KMS-11 (cell line): ENCODE data around the gene ROBO3.

Source experiments
- H2AFZ ChIP-seq: fragments of 200-600 bp; sonication (generic); 2 replicates; pipeline ENCODE4 v1.6.1; 2016; ENCODE audit warnings: antibody characterized with exemption, mixed run types, low read depth
- H3K27ac ChIP-seq: fragments of 200-600 bp; sonication (generic); 2 replicates; pipeline ENCODE4 v1.6.1; 2016; ENCODE audit warnings: mild to moderate bottlenecking, mixed run types
- H3K27me3 ChIP-seq: fragments of 200-600 bp; sonication (generic); 2 replicates; pipeline ENCODE4 v1.6.1; 2017; ENCODE audit warnings: mild to moderate bottlenecking, low read depth, mixed run types, moderate library complexity; ENCODE audit not compliant: insufficient read depth
- H3K36me3 ChIP-seq: fragments of 200-600 bp; sonication (generic); 2 replicates; pipeline ENCODE4 v1.6.1; 2017; ENCODE audit warnings: mild to moderate bottlenecking, mixed run types; ENCODE audit not compliant: insufficient read depth
- H3K4me1 ChIP-seq: fragments of 200-600 bp; sonication (generic); 2 replicates; pipeline ENCODE4 v1.6.1; 2016; ENCODE audit warnings: mild to moderate bottlenecking, low read depth, mixed run types; ENCODE audit not compliant: poor library complexity, severe bottlenecking
- H3K4me2 ChIP-seq: fragments of 200-600 bp; sonication (generic); 2 replicates; pipeline ENCODE4 v1.7.0; 2016; ENCODE audit warnings: mild to moderate bottlenecking, mixed run types
- H3K4me3 ChIP-seq: fragments of 200-600 bp; sonication (generic); IDR thresholded peaks from 2 replicates; pipeline ENCODE4 v1.6.1; 2017; ENCODE audit warnings: low read depth, low read length, mixed read lengths; ENCODE audit not compliant: insufficient read depth
- H3K79me2 ChIP-seq: fragments of 200-600 bp; sonication (generic); 2 replicates; pipeline ENCODE4 v1.6.1; 2016; ENCODE audit warnings: low read depth, mixed run types; ENCODE audit not compliant: insufficient read depth
- H3K9ac ChIP-seq: fragments of 200-600 bp; sonication (generic); 2 replicates; pipeline ENCODE4 v1.6.1; 2016; ENCODE audit warnings: mild to moderate bottlenecking, mixed run types
- H4K20me1 ChIP-seq: fragments of 200-600 bp; sonication (generic); 2 replicates; pipeline ENCODE4 v1.6.1; 2016; ENCODE audit warnings: mild to moderate bottlenecking, mixed run types; ENCODE audit not compliant: insufficient read depth
- CTCF ChIP-seq: fragments of 200-600 bp; sonication (generic); conservative IDR thresholded peaks from 2 replicates; pipeline ENCODE4 v1.6.1; 2017; ENCODE audit warnings: low read depth, mild to moderate bottlenecking, antibody characterized with exemption, low read length, moderate library complexity, mixed read lengths

The ROBO3 gene

GRCh38 chr11:124844664-124845079, 20.6 kb upstream of the ROBO3 start:
- H3K27me3 ChIP-seq = no peaks in the 10 kb centered on the region
- H3K79me2 ChIP-seq = no peaks in the 10 kb centered on the region
- H3K4me1 ChIP-seq = no peaks in the 10 kb centered on the region
- no peak overlapping the region for H2AFZ ChIP-seq
- H3K9ac ChIP-seq = no peak overlapping the region
- no peak for TF ChIP-seq CTCF
- H3K27ac ChIP-seq = no peak overlapping the region
- no peak overlapping the region for H3K4me3 ChIP-seq
- no peaks in the 10 kb centered on the region for H3K36me3 ChIP-seq
- no peaks in the 10 kb centered on the region for H4K20me1 ChIP-seq
- no peak overlapping the region for H3K4me2 ChIP-seq

GRCh38 chr11:124846070-124846673, 19.1 kb upstream of the ROBO3 start:
- Histone ChIP-seq H3K27me3 (no peaks in the 10 kb centered on the region), H3K9ac (no peak overlapping the region), H4K20me1 (no peaks in the 10 kb centered on the region), H3K79me2 (no peaks in the 10 kb centered on the region), H3K36me3 (no peaks in the 10 kb centered on the region), H3K27ac (no peak overlapping the region), H3K4me3 (no peak overlapping the region), H2AFZ (no peak overlapping the region), H3K4me1 (no peaks in the 10 kb centered on the region), H3K4me2 (no peak overlapping the region)
- no peak for TF ChIP-seq CTCF

GRCh38 chr11:124859171-124859570, 6.1 kb upstream of the ROBO3 start:
- no peak overlapping the region for H3K9ac ChIP-seq
- no peak overlapping the region for H2AFZ ChIP-seq
- H3K4me3 ChIP-seq = no peak overlapping the region
- no peak overlapping the region for H3K27ac ChIP-seq
- H3K27me3 ChIP-seq = no peaks in the 10 kb centered on the region
- no peaks in the 10 kb centered on the region for H3K4me1 ChIP-seq
- no peak for TF ChIP-seq CTCF
- H3K4me2 ChIP-seq = no peak overlapping the region
- H3K79me2 ChIP-seq = no peaks in the 10 kb centered on the region
- H4K20me1 ChIP-seq = no peaks in the 10 kb centered on the region
- no peaks in the 10 kb centered on the region for H3K36me3 ChIP-seq

GRCh38 chr11:124861670-124862069, 3.6 kb upstream of the ROBO3 start:
- H3K9ac ChIP-seq = no peak overlapping the region
- H2AFZ ChIP-seq = no peak overlapping the region
- TF ChIP-seq CTCF = no peak
- no peaks in the 10 kb centered on the region for H3K36me3 ChIP-seq
- H3K4me2 ChIP-seq = no peak overlapping the region
- H3K27ac ChIP-seq = no peak overlapping the region
- H3K4me1 ChIP-seq = no peaks in the 10 kb centered on the region
- peaks cover 3% of the 10 kb centered on the region for H3K27me3 ChIP-seq
- H4K20me1 ChIP-seq = no peaks in the 10 kb centered on the region
- H3K4me3 ChIP-seq = no peak overlapping the region
- no peaks in the 10 kb centered on the region for H3K79me2 ChIP-seq
